ENCODE measurements around the gene WNT3A.

Gene WNT3A

GRCh38 chr1:228093050-228093906, 86.5 kb downstream of the WNT3A start:
- no peak for TF ChIP-seq CTCF (IDR thresholded peaks at IDR 0.05; ENCODE audit: low read length)
- peaks cover 86% of the 10 kb centered on the region for H3K79me2 ChIP-seq (ENCODE audit: insufficient read depth, low read length)
- no peak overlapping the region for H2AFZ ChIP-seq (ENCODE audit: low read length)
- peaks cover 23% of the 10 kb centered on the region for H3K4me1 ChIP-seq (ENCODE audit: insufficient read depth, low read length, severe bottlenecking)
- no peaks in the 10 kb centered on the region for H3F3A ChIP-seq (ENCODE audit: insufficient read depth, low read length)
- no peaks in the 10 kb centered on the region for H4K20me1 ChIP-seq (ENCODE audit: insufficient read depth, low read length)
- H3K27me3 ChIP-seq (ENCODE audit: insufficient read depth, low read length): no peaks in the 10 kb centered on the region
- H3K9ac ChIP-seq (ENCODE audit: low read length): no peak overlapping the region
- H3K27ac ChIP-seq (ENCODE audit: low read depth, low read length, poor library complexity, severe bottlenecking): no peak overlapping the region
- peaks cover 17% of the 10 kb centered on the region for H3K9me3 ChIP-seq (ENCODE audit: low read length)
- H3K9me2 ChIP-seq (ENCODE audit: low read depth, low read length): no peaks in the 10 kb centered on the region
- H3K36me3 ChIP-seq (ENCODE audit: insufficient read depth, low read length): peaks cover 90% of the 10 kb centered on the region
- H3K4me2 ChIP-seq (ENCODE audit: low read length): no peak overlapping the region
- H3K4me3 ChIP-seq (ENCODE audit: low read depth, low read length, poor library complexity, severe bottlenecking): no peak overlapping the region

DNA sequence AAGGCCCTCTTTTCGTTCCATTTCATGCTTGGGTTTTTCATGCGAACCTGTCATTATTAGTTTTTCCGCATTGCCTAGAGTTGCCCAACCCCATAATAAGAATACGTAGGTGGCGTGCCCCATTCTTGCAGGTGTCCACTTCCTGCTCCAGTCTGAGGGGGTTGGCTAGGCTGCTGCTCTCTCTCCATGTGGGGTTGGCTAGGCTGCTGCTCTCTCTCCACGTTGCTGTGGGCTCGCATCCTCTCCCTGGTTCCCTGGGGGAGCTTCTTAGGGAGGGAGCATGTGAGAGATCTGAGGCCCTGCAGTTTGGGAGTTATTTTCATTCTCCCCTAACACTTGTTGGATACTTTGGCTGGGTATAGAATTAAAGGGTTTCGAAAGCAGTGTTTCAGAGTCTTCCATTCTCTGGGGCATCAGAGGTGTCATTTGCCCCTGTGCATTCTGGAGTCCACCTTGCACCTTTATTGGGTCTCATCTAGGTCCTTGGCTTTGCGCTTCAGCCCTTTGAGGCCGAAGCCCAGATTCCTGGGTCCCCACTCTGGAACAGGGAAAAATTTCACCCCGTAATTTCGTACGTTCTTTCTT, 87.7 kb downstream of the WNT3A start:
- Histone ChIP-seq H3K79me2 (ENCODE audit: insufficient read depth, low read length) (peaks cover 74% of the 10 kb centered on the region), H3K9me3 (ENCODE audit: low read length) (peaks cover 17% of the 10 kb centered on the region), H3F3A (ENCODE audit: insufficient read depth, low read length) (no peaks in the 10 kb centered on the region), H3K27ac (ENCODE audit: low read depth, low read length, poor library complexity, severe bottlenecking) (no peak overlapping the region), H3K9ac (ENCODE audit: low read length) (no peak overlapping the region), H2AFZ (ENCODE audit: low read length) (no peak overlapping the region), H3K4me3 (ENCODE audit: low read depth, low read length, poor library complexity, severe bottlenecking) (no peak overlapping the region), H3K4me2 (ENCODE audit: low read length) (no peak overlapping the region), H3K27me3 (ENCODE audit: insufficient read depth, low read length) (no peaks in the 10 kb centered on the region), H3K36me3 (ENCODE audit: insufficient read depth, low read length) (peaks cover 91% of the 10 kb centered on the region), H4K20me1 (ENCODE audit: insufficient read depth, low read length) (no peaks in the 10 kb centered on the region), H3K4me1 (ENCODE audit: insufficient read depth, low read length, severe bottlenecking) (peaks cover 11% of the 10 kb centered on the region), H3K9me2 (ENCODE audit: low read depth, low read length) (no peaks in the 10 kb centered on the region)
- TF ChIP-seq EZH2 (IDR thresholded peaks at IDR 0.05; ENCODE audit: borderline replicate concordance, low read length): no peak
- TF ChIP-seq CTCF (IDR thresholded peaks at IDR 0.05; ENCODE audit: low read length): no peak

- TF ChIP-seq EZH2 (IDR thresholded peaks at IDR 0.05; ENCODE audit: borderline replicate concordance, low read length) (no peak), CTCF (IDR thresholded peaks at IDR 0.05; ENCODE audit: low read length) (no peak)
- Histone ChIP-seq H3K9me2 (ENCODE audit: low read depth, low read length) (no peaks in the 10 kb centered on the region), H3K9me3 (ENCODE audit: low read length) (peaks cover 17% of the 10 kb centered on the region), H3K79me2 (ENCODE audit: insufficient read depth, low read length) (peaks cover 67% of the 10 kb centered on the region), H2AFZ (ENCODE audit: low read length) (no peak overlapping the region), H4K20me1 (ENCODE audit: insufficient read depth, low read length) (no peaks in the 10 kb centered on the region), H3K4me2 (ENCODE audit: low read length) (no peak overlapping the region), H3K36me3 (ENCODE audit: insufficient read depth, low read length) (peaks cover 97% of the 10 kb centered on the region), H3K27ac (ENCODE audit: low read depth, low read length, poor library complexity, severe bottlenecking) (no peak overlapping the region), H3K4me3 (ENCODE audit: low read depth, low read length, poor library complexity, severe bottlenecking) (no peak overlapping the region), H3F3A (ENCODE audit: insufficient read depth, low read length) (no peaks in the 10 kb centered on the region), H3K27me3 (ENCODE audit: insufficient read depth, low read length) (no peaks in the 10 kb centered on the region), H3K4me1 (ENCODE audit: insufficient read depth, low read length, severe bottlenecking) (peaks cover 4% of the 10 kb centered on the region), H3K9ac (ENCODE audit: low read length) (no peak overlapping the region)
Measured at GRCh38 chr1:228095161-228095560, 88.4 kb downstream of the WNT3A start.

All from OCI-LY1 (cell line).